Endothelial cell of umbilical vein (primary cell): Measurements from ENCODE around the gene JAKMIP1. TPM values are rescaled to one million over a fixed set of nuclear protein-coding genes. Genes with fewer than 3 reads are reported as not detected.

Experiments
- BruUV-seq: library from RNA; stranded (reverse); fragments of 400-500 nt; replicated peaks from 2 replicates; lab custom pipeline; 2021; lab: Mats Ljungman, UMichigan
- CTCF ChIA-PET: fragments of 300-600, 350-600 bp; sonication (Branson Sonifier 250); formaldehyde crosslinking; loops from one replicate; lab custom pipeline; 2021; ENCODE audit warnings: antibody characterized with exemption, inconsistent platforms; lab: Charles Lee
- POLR2A ChIA-PET: fragments of 300-600, 350-600 bp; sonication (Branson Sonifier 250); formaldehyde crosslinking; loops from one replicate; lab custom pipeline; 2021; ENCODE audit warnings: antibody characterized with exemption, inconsistent platforms; lab: Charles Lee
- DNase-seq: peaks from one replicate; pipeline ENCODE4 v3.0.0-alpha.2; 2011; ENCODE audit warnings: low read depth, low spot score
- FAIRE-seq: peaks from 2 replicates; lab custom pipeline; 2011; peaks lifted over from hg19 to GRCh38; lab: Jason Lieb, UNC
- H2AFZ ChIP-seq: 2 replicates; pipeline ENCODE4 v1.6.0; 2012; ENCODE audit warnings: low read depth, low read length, control low read depth, inconsistent platforms
- H3K27ac ChIP-seq: 2 replicates; pipeline ENCODE4 v1.5.1; 2011; ENCODE audit warnings: low read depth, mild to moderate bottlenecking, control low read depth, low read length, moderate library complexity; ENCODE audit not compliant: insufficient read depth
- H3K27me3 ChIP-seq, 2 experiments: 2 replicates each; pipeline versions ENCODE4 v1.6.0 to v1.6.1; 2011; ENCODE audit warnings: low read length in 2 of 2, mixed read lengths in 1 of 2; ENCODE audit not compliant: control insufficient read depth in 2 of 2, insufficient read depth in 2 of 2
- H3K36me3 ChIP-seq, 2 experiments: 2 replicates in 1 of 2; 3 replicates in 1 of 2; pipeline ENCODE4 v1.5.1; 2011; ENCODE audit warnings: low read length in 2 of 2, mild to moderate bottlenecking in 1 of 2, moderate library complexity in 1 of 2; ENCODE audit not compliant: control insufficient read depth in 2 of 2, insufficient read depth in 2 of 2; ENCODE audit errors: extremely low read depth in 1 of 2
- H3K4me1 ChIP-seq: 3 replicates; pipeline ENCODE4 v1.5.1; 2011; ENCODE audit warnings: mild to moderate bottlenecking, low read length; ENCODE audit not compliant: control insufficient read depth, insufficient read depth; ENCODE audit errors: extremely low read depth
- H3K4me2 ChIP-seq: 2 replicates; pipeline ENCODE4 v1.6.1; 2011; ENCODE audit warnings: low read length, control low read depth, mixed read lengths; ENCODE audit not compliant: insufficient read depth
- H3K4me3 ChIP-seq, 3 experiments: fragments of 200-600 bp in 1 of 3; sonication (generic), shearing (Covaris generic) in 1 of 3; replicated peaks in 1 of 3; 2 replicates each; pipeline ENCODE4 v1.5.1; 2011 to 2016; ENCODE audit warnings: control low read depth in 3 of 3, low read length in 3 of 3, mild to moderate bottlenecking in 2 of 3, inconsistent platforms in 1 of 3, low read depth in 1 of 3, moderate library complexity in 1 of 3; ENCODE audit not compliant: insufficient read depth in 1 of 3
- H3K79me2 ChIP-seq: 2 replicates; pipeline ENCODE4 v1.6.0; 2012; ENCODE audit warnings: low read length, inconsistent platforms; ENCODE audit not compliant: control insufficient read depth, insufficient read depth
- H3K9ac ChIP-seq: replicated peaks from 2 replicates; pipeline ENCODE3; 2011; ENCODE audit warnings: low read length, control low read depth; ENCODE audit not compliant: insufficient read depth; ENCODE audit errors: extremely low read depth
- H3K9me1 ChIP-seq: replicated peaks from 3 replicates; pipeline ENCODE4 v1.6.0; 2011; ENCODE audit warnings: mild to moderate bottlenecking, low read length; ENCODE audit not compliant: control insufficient read depth, insufficient read depth; ENCODE audit errors: extremely low read depth
- H3K9me3 ChIP-seq: replicated peaks from 2 replicates; pipeline ENCODE4 v1.5.1; 2012; ENCODE audit warnings: low read length, inconsistent platforms; ENCODE audit not compliant: control insufficient read depth, insufficient read depth
- H4K20me1 ChIP-seq: replicated peaks from 2 replicates; pipeline ENCODE3; 2011; ENCODE audit warnings: mild to moderate bottlenecking, low read length; ENCODE audit not compliant: control insufficient read depth, insufficient read depth; ENCODE audit errors: extremely low read depth
- EZH2 ChIP-seq: IDR thresholded peaks from 2 replicates; pipeline ENCODE4 v1.6.1; 2012; ENCODE audit warnings: borderline replicate concordance, low read depth, mild to moderate bottlenecking, moderate library complexity, low read length, inconsistent platforms; ENCODE audit not compliant: severe bottlenecking
- FOS ChIP-seq: IDR thresholded peaks from 2 replicates; pipeline ENCODE4 v1.6.1; 2011; ENCODE audit warnings: mild to moderate bottlenecking, low read length, moderate library complexity, borderline replicate concordance; ENCODE audit not compliant: insufficient read depth
- GATA2 ChIP-seq: IDR thresholded peaks from 2 replicates; pipeline ENCODE4 v1.7.0; 2011; ENCODE audit warnings: low read depth, mild to moderate bottlenecking, moderate library complexity, mixed read lengths, low read length; ENCODE audit not compliant: insufficient read length, insufficient read depth
- JUN ChIP-seq: IDR thresholded peaks from 2 replicates; pipeline ENCODE4 v1.6.1; 2011; ENCODE audit warnings: borderline replicate concordance, low read depth; ENCODE audit not compliant: insufficient read length, insufficient read depth
- MYC ChIP-seq: IDR thresholded peaks from one replicate; pipeline ENCODE4 v1.6.1; 2011; ENCODE audit warnings: mild to moderate bottlenecking, low read depth, low read length
- POLR2AphosphoS5 ChIP-seq: IDR thresholded peaks from 2 replicates; pipeline ENCODE4 v1.6.1; 2012; ENCODE audit warnings: low read depth, mild to moderate bottlenecking, control low read depth, low read length, moderate library complexity; ENCODE audit not compliant: insufficient read depth
- dilution Hi-C: fragments of 300-500 bp; cut with MboI; formaldehyde crosslinking; loops from one replicate; pipeline ENCODE4 v1.15.0; 2019; ENCODE audit warnings: low sequenced_read_pairs; ENCODE audit not compliant: extremely low pct_ligation_motif_present
- intact Hi-C: fragments of 100-400 bp; cut with micrococcal nuclease; formaldehyde crosslinking; loops from one replicate; pipeline ENCODE4 v1.10.0; 2022
- polyA plus RNA-seq, 4 experiments: library from polyadenylated mRNA; depleted of rRNA in 3 of 4; stranded (reverse) in 3 of 4; unstranded in 1 of 4; fragments of >200 nt; gene quantifications; 2 replicates each; pipeline versions ENCODE4 v1.2.1 to v1.2.3, GENCODE V29; 2011 to 2012; ENCODE audit warnings: missing spikeins in 1 of 4
- total RNA-seq: library from RNA; stranded (reverse); gene quantifications from 2 replicates; pipeline ENCODE4 v1.2.3, GENCODE V29; 2021
- TF ChIP-seq, protein P1 (sequence below): IDR thresholded peaks from 2 replicates; pipeline ENCODE4 v1.6.1; 2011; ENCODE audit not compliant: insufficient read depth, insufficient read length
- TF ChIP-seq, protein P2 (sequence below), 2 donors: IDR thresholded peaks; 1 replicate in 1 of 2; 2 replicates in 1 of 2; pipeline ENCODE4 v1.5.1; 2011; ENCODE audit warnings: low read length in 2 of 2, mild to moderate bottlenecking in 2 of 2, moderate library complexity in 2 of 2, control low read depth in 1 of 2, inconsistent platforms in 1 of 2, low read depth in 1 of 2; ENCODE audit not compliant: insufficient read depth in 1 of 2; ENCODE audit errors: extremely low read depth in 1 of 2

JAKMIP1 gene
- total and polyA plus RNA-seq, 2 donors (not counting 3 experiments of a cell fraction or from before 2014, with no cell fraction given) = not detected

DNA sequence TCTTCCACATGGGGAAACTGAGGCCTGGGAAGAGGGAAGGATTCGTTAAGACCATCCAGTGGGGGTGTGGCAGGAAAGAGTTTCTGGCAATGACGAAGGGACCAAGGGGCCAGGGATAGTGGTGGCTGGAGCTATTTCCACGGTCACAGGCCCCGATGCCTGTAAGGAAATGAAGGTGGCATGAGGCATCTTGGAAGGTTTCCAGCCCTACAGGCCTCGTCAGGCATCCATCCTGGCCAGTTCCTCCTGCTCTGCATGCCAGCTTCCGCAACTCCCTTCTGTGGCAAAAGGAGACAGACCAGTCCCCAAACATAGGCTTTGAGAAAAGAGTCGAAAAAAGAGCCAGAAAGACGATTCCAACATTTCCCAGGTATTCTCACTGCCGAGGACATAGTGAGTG lies 173.0 kb downstream of the JAKMIP1 start:
- Histone ChIP-seq H3K36me3 (no peaks in the 10 kb centered on the region), H4K20me1 (no peaks in the 10 kb centered on the region), H3K9me3 (no peaks in the 10 kb centered on the region), H3K4me1 (no peaks in the 10 kb centered on the region), H3K9ac (no peak overlapping the region), H3K9me1 (no peaks in the 10 kb centered on the region), H3K27ac (no peak overlapping the region), H3K27me3 (no peaks in the 10 kb centered on the region), H3K4me3 (no peak overlapping the region), H3K4me2 (no peak overlapping the region), H3K79me2 (no peaks in the 10 kb centered on the region), H2AFZ (no peak overlapping the region)
- TF ChIP-seq, protein P1, sequence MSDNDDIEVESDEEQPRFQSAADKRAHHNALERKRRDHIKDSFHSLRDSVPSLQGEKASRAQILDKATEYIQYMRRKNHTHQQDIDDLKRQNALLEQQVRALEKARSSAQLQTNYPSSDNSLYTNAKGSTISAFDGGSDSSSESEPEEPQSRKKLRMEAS = no peak
- no peak for TF ChIP-seq POLR2AphosphoS5
- no peak for TF ChIP-seq FOS
- no peak for TF ChIP-seq GATA2
- no peak for TF ChIP-seq EZH2
- TF ChIP-seq, protein P2, sequence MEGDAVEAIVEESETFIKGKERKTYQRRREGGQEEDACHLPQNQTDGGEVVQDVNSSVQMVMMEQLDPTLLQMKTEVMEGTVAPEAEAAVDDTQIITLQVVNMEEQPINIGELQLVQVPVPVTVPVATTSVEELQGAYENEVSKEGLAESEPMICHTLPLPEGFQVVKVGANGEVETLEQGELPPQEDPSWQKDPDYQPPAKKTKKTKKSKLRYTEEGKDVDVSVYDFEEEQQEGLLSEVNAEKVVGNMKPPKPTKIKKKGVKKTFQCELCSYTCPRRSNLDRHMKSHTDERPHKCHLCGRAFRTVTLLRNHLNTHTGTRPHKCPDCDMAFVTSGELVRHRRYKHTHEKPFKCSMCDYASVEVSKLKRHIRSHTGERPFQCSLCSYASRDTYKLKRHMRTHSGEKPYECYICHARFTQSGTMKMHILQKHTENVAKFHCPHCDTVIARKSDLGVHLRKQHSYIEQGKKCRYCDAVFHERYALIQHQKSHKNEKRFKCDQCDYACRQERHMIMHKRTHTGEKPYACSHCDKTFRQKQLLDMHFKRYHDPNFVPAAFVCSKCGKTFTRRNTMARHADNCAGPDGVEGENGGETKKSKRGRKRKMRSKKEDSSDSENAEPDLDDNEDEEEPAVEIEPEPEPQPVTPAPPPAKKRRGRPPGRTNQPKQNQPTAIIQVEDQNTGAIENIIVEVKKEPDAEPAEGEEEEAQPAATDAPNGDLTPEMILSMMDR (IDR thresholded peaks at IDR 0.05; ENCODE audit: extremely low read depth in 1 of 2, insufficient read depth in 1 of 2, low read depth in 1 of 2, low read length in 2 of 2) = no peak
- TF ChIP-seq MYC = no peak
- no peak for TF ChIP-seq JUN
- dilution Hi-C loops = no loop called here
- intact Hi-C loops = no loop called here
- no peak for FAIRE-seq
- no peak for DNase-seq
- BruUV-seq = no TSS peak
- ChIA-PET CTCF (no interaction called here), POLR2A (no interaction called here)
